ENCODE measurements around the gene ZNF80. TPM values are rescaled to one million over a fixed set of nuclear protein-coding genes. Genes with fewer than 3 reads are reported as not detected.

The ZNF80 gene
- total and polyA plus RNA-seq, 2 donors from 2014 or later: 0.28 TPM; not detected in 1

Other genes with a start within 250 kb of the ZNF80 start
- 11.7 TPM for gene CCDC191, start 181.1 kb downstream of the ZNF80 start, total RNA-seq
- gene CCDC191, start 181.1 kb downstream of the ZNF80 start, polyA plus RNA-seq (ENCODE audit: insufficient read depth, low read depth, low replicate concordance): 3.7 TPM
- gene QTRT2, start 180.8 kb downstream of the ZNF80 start, total RNA-seq: 26.1 TPM
- 4.7 TPM for gene QTRT2, start 180.8 kb downstream of the ZNF80 start, polyA plus RNA-seq (ENCODE audit: insufficient read depth, low read depth, low replicate concordance)
- gene DRD3, start 58.5 kb downstream of the ZNF80 start, total RNA-seq: not detected
- gene DRD3, start 58.5 kb downstream of the ZNF80 start, polyA plus RNA-seq (ENCODE audit: insufficient read depth, low read depth, low replicate concordance): not detected
- gene TIGIT, start 56.5 kb upstream of the ZNF80 start, total RNA-seq: 2.7 TPM
- gene TIGIT, start 56.5 kb upstream of the ZNF80 start, polyA plus RNA-seq (ENCODE audit: insufficient read depth, low read depth, low replicate concordance): not detected

Data from kidney (tissue), 2 donors.